G401 (cell line): Measurements from ENCODE around the gene MARCHF2. TPM values are rescaled to one million over a fixed set of nuclear protein-coding genes. Genes with fewer than 3 reads are reported as not detected.
A peak's percentile ranks its signal among the peaks of the same experiment; 100 is the strongest.
"Not testable (repeated sequence)": the region's sequence is repeated elsewhere in the genome, so short reads cannot be mapped to it uniquely, and the experiment has no call there.

ENCODE experiments used
- DNase-seq: peaks from one replicate; pipeline ENCODE4 v3.0.0-alpha.2; 2015; ENCODE audit warnings: low spot score
- in situ Hi-C: cut with HindIII; loops from 2 replicates; pipeline ENCODE4 v1.10.0; 2016; ENCODE audit warnings: low sequenced_read_pairs, mixed read lengths
- total RNA-seq: library from RNA; depleted of rRNA; stranded (reverse); fragments of >200 nt; shearing (Covaris generic); gene quantifications from 2 replicates; pipeline ENCODE4 v1.2.3, GENCODE V29; 2014

Gene MARCHF2
- total RNA-seq, 1 experiment from 2014 or later: 45.4 TPM

DNA sequence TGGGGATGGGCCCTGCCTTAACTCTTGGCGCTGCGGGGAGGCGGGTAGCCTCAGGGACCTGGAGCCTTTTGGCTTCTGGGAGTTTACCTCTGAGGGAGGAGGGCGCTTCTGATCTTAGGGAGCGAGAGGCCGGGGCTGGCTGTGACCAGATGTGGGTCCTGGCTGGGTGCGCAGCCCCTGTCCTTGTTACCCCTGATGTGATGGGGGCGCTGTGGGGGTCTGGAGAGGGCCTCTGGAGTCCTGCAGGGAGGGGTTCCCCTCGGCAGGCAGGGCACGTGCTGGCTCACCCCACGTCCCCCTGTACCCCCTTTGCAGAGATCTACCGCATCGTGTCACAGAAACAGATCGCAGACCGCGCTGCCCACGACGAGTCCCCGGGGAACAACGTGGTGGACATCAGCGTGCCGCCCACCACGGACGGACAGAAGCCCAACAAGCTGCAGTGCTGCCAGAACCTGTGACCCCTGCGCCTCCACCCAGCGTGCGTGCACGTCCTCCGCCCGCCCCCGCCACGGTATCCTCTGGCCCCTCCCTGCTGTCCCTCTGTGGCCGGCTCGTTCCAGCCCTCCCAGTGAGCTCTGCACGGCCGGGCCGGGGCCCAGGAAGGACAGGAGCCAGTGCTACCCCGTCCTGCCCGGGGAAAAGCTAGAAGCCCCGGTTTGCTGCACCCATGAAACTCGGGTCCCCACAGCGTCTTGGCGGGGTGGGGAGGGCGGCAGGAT is 9.8 kb upstream of the MARCHF2 start:
- no peak for DNase-seq
- in situ Hi-C loops: no loop called here

GRCh38 chr19:8403820-8404109 is 9.3 kb upstream of the MARCHF2 start:
- DNase-seq: no peak
- in situ Hi-C loops: no loop called here

GRCh38 chr19:8404391-8405151 is 8.5 kb upstream of the MARCHF2 start:
- in situ Hi-C loops: no loop called here
- DNase-seq: no peak

DNA sequence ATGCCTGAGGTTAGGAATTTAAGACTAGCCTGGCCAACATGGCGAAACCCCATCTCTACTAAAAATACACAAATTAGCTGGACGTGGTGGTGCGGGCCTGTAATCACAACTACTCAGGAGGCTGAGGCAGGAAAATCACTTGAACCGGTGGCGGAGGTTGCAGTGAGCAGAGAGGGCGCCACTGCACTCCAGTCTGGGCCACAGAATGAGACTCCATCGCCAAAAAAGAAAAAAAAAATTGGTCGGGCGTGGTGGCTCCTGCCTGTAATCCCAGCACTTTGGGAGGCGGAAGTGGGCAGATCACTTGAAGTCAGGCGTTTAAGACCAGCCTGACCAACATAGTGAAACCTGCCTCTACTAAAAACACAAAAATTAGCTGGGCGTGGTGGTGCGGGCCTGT is 2.4 kb upstream of the MARCHF2 start:
- DNase-seq, in situ Hi-C loops: not testable (repeated sequence)

GRCh38 chr19:8413629-8413995 is 507 bp downstream of the MARCHF2 start:
- in situ Hi-C loops: no loop called here

GRCh38 chr19:8416796-8417195 is 3.7 kb downstream of the MARCHF2 start:
- in situ Hi-C loops: no loop called here
- no peak for DNase-seq

More at GRCh38 chr19:8413629-8413995, 507 bp downstream of the MARCHF2 start:
- DNase-seq: no peak

- in situ Hi-C loops: no loop called here
- DNase-seq: no peak
These were observed 8.7 kb downstream of the MARCHF2 start for GRCh38 chr19:8421484-8422461.

DNA sequence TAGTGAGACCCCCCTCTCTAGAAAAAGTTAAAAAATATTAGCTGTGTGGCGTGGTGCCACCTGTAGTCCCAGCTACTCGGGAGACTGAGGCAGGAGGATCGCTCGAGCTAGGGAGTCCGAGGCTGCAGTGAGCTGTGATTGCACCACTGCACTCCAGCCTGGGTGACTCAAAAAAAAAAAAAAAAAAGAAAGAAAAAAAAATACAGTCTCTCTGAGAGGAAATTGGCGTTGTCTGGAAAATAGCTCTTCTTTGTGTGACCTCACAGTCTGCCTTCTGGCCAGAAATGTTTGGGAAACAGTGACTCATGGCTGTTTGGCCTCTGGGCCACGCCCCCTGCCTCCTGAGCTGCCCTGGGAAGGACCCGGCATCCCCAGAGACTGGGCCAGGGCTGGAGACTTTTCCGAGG is 10.7 kb downstream of the MARCHF2 start:
- DNase-seq: no peak
- in situ Hi-C loops: no loop called here

GRCh38 chr19:8425331-8425730 is 12.2 kb downstream of the MARCHF2 start:
- in situ Hi-C loops, DNase-seq: not testable (repeated sequence)

- no peak for DNase-seq
- in situ Hi-C loops: no loop called here
These were observed 13.2 kb downstream of the MARCHF2 start for GRCh38 chr19:8426283-8426682.

DNA sequence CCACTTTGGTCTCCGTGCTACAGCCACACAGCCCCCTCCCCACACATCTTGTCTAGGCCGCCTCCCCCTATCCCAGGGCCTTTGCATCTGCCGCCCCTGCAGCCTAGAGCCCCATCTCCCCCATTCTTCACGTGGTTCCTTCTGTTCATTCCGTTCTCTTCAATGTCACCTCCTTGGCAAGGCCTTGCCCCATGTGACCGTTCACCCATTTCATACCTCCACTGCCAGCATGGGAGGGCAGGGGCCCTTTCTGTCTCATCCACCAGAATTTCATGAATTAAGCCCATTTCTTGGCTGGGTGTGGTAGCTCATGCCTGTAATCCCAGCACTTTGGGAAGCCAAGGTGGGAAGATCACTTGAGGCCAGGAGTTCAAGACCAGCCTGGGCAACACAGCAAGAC is 15.9 kb downstream of the MARCHF2 start:
- in situ Hi-C loops: no loop called here
- no peak for DNase-seq

- no peak for DNase-seq
- in situ Hi-C loops: no loop called here
These were observed 16.7 kb downstream of the MARCHF2 start for GRCh38 chr19:8429826-8430225.

DNA sequence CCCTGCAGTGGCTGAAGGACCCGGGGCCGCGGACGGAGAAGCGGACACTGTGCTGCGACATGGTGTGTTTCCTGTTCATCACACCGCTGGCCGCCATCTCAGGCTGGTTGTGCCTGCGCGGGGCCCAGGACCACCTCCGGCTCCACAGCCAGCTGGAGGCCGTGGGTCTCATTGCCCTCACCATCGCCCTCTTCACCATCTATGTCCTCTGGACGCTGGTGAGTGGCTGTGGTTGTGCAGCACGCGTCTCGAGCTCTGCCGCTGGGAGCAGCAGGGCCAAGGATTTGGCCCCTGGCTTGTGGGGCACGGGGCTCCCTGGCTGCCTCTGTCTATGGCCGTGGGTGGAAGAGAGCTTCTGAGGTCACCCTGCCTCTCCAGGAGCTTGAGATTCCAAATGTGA is 17.5 kb downstream of the MARCHF2 start:
- in situ Hi-C loops: no loop called here
- no peak for DNase-seq

- no peak for DNase-seq
- in situ Hi-C loops: no loop called here
These were observed 25.1 kb downstream of the MARCHF2 start for GRCh38 chr19:8438236-8438635.

DNA sequence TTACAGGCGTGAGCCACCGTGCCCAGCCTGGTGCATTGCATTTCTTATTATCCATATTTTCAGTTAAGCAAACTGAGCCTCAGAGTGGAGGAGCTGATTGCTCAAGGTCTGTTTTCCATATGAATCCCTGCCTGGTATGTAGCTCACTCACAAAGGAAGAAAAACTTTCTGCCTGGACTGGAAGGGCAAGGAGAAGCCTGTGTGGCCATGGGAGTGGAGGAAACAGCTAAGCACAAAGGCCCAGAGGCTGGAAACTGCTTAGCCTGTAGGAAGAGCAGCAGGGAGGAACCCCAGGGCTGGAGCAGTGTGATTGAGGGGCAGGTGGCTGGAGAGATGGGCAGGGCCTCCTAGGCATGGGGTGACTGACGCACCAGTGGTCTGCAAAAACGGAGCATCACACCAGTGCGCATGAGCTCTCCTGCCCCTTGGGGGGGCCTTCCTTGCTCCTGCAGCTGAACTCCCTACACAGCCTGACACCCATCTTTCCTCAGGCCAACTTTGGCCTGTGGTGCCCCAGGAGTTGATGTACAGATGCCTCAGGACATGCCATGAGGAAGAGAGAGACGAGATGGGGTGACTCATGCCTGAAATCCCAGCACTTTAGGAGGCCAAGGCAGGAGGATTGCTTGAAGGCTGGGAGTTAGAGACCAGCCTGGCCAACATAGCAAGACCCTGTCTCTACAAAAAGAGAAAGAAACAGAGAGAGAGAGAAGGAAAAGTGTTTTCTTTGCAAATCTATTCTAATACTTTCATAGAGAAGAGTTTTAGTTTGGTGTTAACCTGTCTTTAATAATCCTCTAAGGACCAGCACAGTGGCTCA is 28.8 kb downstream of the MARCHF2 start:
- no peak for DNase-seq
- in situ Hi-C loops: loop anchor here (10.0 kb wide), 1 partner anchor 83 kb away; no protein-coding TSS in a partner anchor

GRCh38 chr19:8444140-8444676 is 31.1 kb downstream of the MARCHF2 start:
- in situ Hi-C loops: loop anchor here (10.0 kb wide), 1 partner anchor 81 kb away; no protein-coding TSS in a partner anchor
- not testable (repeated sequence) for DNase-seq

DNA sequence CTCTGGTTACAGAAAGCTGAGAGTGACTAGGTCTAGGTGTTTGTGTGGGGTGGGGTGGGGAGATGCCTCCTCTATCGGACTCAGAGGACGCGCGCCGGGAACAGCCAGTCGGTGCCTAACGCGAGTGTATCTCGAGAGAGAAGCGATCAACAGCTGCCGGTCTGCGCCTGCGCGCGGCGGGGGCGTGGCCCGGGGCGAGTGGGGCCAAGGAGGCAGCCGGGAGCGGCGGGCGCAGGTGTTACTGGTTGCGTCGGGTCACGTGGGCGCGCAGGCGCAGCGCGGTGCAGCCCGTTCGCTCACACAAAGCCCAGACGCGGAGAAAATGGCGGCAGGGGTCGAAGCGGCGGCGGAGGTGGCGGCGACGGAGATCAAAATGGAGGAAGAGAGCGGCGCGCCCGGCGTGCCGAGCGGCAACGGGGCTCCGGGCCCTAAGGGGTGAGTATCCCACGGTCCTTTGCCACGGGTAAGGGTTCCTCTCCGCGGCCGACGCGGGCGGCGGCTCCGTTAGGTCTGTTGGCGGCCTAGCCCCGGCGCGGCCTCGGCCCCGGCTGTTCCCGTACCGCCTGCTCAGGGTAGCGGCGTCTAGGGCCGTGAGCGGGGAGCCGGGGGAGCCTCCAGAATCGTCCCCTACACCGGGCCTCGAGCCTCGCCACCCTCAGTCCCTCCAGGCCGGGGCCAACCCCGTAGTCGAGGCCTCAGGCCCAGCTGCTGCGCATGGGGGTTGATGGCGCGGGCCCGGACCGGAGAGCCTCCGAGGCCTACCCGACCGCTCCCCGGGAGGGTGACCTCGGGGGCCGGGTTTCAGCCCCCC is 31.8 kb downstream of the MARCHF2 start, which contains the start of gene HNRNPM:
Gene HNRNPM (plus strand): TSS at position 299 of the 811 bp plus-strand sequence. CDS start 24 bp downstream, at position 323.
- DNase-seq: peak; percentile 96
- in situ Hi-C loops: loop anchor here (10.0 kb wide), 1 partner anchor 80 kb away; no protein-coding TSS in a partner anchor
